Ascending aorta (tissue), 2 donors: ENCODE results near the gene CTDSPL. TPM values are rescaled to one million over a fixed set of nuclear protein-coding genes. Genes with fewer than 3 reads are reported as not detected.
A peak's percentile ranks its signal among the peaks of the same experiment; 100 is the strongest.

Experiments used
- DNase-seq, 2 donors: peaks; one replicate each; pipeline ENCODE4 v3.0.0-alpha.2; 2019; ENCODE audit warnings: low spot score in 2 of 2
- H3K27ac ChIP-seq, 2 donors: fragments of 200-600 bp; sonication (generic); one replicate each; pipeline ENCODE4 v1.5.1; 2016 to 2017; ENCODE audit warnings: mild to moderate bottlenecking in 1 of 2
- H3K27me3 ChIP-seq: fragments of 200-600 bp; sonication (generic); one replicate; pipeline ENCODE4 v1.5.1; 2017
- H3K36me3 ChIP-seq, 2 donors: fragments of 200-600 bp; sonication (generic); one replicate each; pipeline ENCODE4 v1.5.1; 2016
- H3K4me1 ChIP-seq, 2 donors: fragments of 200-600 bp; sonication (generic); one replicate each; pipeline ENCODE4 v1.5.1; 2016 to 2017; ENCODE audit warnings: mild to moderate bottlenecking in 1 of 2
- H3K4me3 ChIP-seq, 2 donors: fragments of 200-600 bp; sonication (generic); one replicate each; pipeline ENCODE4 v1.5.1; 2016 to 2017; ENCODE audit warnings: mild to moderate bottlenecking in 1 of 2
- H3K9me3 ChIP-seq, 2 donors: fragments of 200-600 bp; sonication (generic); one replicate each; pipeline ENCODE4 v1.5.1; 2016
- CTCF ChIP-seq, 3 experiments: fragments of 200-600 bp in 2 of 3; fragments of 450-650 bp in 1 of 3; sonication (generic) in 2 of 3; IDR thresholded peaks; one replicate each; pipeline ENCODE4 v1.5.1; 2016 to 2019; ENCODE audit warnings: antibody characterized with exemption in 3 of 3, mild to moderate bottlenecking in 1 of 3, moderate library complexity in 1 of 3
- intact Hi-C: fragments of 100-400 bp; cut with DNase I; formaldehyde crosslinking; loops from one replicate; pipeline ENCODE4 v1.15.1; 2023
- total RNA-seq: library from RNA; depleted of rRNA; stranded (reverse); fragments of >200 nt; gene quantifications from one replicate; pipeline ENCODE4 v1.1.0, GENCODE V29; 2016

The CTDSPL gene
- total RNA-seq, 1 donor from 2014 or later: 80.9 TPM

- Histone ChIP-seq H3K27ac (peak overlapping the region in 1 of 2 donors; percentile 76), H3K36me3 (peaks cover 0 to 4% of the 10 kb centered on the region in 2 donors), H3K4me3 (no peak overlapping the region), H3K27me3 (no peaks in the 10 kb centered on the region), H3K9me3 (no peaks in the 10 kb centered on the region), H3K4me1 (peaks cover 9 to 31% of the 10 kb centered on the region in 2 donors)
- no peak for DNase-seq
- intact Hi-C loops: loop anchor here (5.0 kb wide), 1 partner anchor 50 kb away; no protein-coding TSS in a partner anchor
- no peak for TF ChIP-seq CTCF (IDR thresholded peaks at IDR 0.05)
Measured at GRCh38 chr3:37907371-37907770, 45.7 kb downstream of the CTDSPL start.

DNA sequence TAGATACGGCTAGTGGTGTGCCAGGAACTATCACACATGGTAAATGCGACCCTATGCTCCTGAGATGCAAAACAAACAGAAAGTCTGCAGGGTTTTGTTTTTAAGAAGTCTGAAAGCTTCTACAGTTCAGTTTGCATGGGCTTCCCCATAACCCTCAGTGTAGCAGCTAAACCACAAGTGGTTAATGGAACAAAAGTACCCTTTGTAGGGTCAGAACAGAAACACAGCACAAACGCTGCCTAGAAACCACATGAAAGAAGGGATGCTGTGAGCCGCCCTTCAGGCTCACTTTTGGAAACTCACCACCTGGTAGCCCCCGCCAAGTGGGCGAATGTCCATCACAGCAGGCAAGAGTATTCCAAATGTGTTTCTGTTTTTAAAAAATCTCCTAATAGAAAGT is 46.2 kb downstream of the CTDSPL start:
- no peaks in the 10 kb centered on the region for H3K9me3 ChIP-seq
- no peaks in the 10 kb centered on the region for H3K27me3 ChIP-seq
- no peak overlapping the region for H3K4me3 ChIP-seq
- DNase-seq: no peak
- peaks cover 0 to 4% of the 10 kb centered on the region in 2 donors for H3K36me3 ChIP-seq
- no peak overlapping the region for H3K27ac ChIP-seq
- intact Hi-C loops: loop anchor here (5.0 kb wide), 1 partner anchor 49 kb away; no protein-coding TSS in a partner anchor
- TF ChIP-seq CTCF (IDR thresholded peaks at IDR 0.05): no peak
- peaks cover 9 to 31% of the 10 kb centered on the region in 2 donors for H3K4me1 ChIP-seq

DNA sequence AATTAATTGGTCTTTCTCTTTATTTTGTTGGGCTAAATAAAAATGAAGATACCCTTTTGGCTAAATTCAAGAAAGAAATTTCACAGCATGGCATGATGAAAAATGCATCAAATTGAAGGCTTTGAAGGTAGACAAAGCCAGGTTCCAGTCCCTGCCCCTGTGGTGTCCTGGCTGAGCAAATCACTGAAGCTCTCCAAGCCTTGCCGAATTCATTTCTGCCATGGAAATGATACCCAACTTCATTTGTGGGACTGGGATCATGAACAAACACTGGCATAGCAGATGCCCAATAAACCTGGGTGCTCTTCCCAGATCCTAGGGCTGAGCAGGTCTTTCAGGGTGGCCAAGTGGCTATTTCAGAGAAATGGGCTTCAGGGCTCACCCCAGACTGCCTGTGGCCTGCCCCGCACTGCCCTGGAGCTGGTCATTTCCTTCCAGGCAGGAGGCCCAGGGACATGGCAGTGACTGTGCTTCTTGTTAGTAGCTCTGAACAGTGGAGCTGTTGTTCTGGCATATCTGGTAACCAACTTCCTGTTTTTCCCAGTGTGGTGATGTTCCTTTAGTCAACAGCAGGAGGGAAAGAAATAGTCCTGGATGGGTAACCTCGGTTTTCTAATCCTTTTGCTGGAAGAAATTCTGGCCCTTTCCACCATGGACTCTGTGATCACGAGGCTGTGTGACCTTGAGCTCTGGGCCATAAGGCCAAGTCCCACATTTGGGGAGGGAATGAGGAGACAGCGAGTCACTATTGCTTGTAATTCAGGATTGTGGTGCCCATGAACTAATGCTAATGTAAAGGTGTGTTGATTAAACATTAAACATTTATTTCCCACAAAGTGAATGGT is 47.6 kb downstream of the CTDSPL start:
- no peak for TF ChIP-seq CTCF (IDR thresholded peaks at IDR 0.05)
- no peak for DNase-seq
- peaks cover 0 to 4% of the 10 kb centered on the region in 2 donors for H3K36me3 ChIP-seq
- no peak overlapping the region for H3K27ac ChIP-seq
- H3K4me3 ChIP-seq: no peak overlapping the region
- no peaks in the 10 kb centered on the region for H3K27me3 ChIP-seq
- peaks cover 9 to 28% of the 10 kb centered on the region in 2 donors for H3K4me1 ChIP-seq
- intact Hi-C loops: loop anchor here (5.0 kb wide), 1 partner anchor 48 kb away; no protein-coding TSS in a partner anchor
- no peaks in the 10 kb centered on the region for H3K9me3 ChIP-seq

DNA sequence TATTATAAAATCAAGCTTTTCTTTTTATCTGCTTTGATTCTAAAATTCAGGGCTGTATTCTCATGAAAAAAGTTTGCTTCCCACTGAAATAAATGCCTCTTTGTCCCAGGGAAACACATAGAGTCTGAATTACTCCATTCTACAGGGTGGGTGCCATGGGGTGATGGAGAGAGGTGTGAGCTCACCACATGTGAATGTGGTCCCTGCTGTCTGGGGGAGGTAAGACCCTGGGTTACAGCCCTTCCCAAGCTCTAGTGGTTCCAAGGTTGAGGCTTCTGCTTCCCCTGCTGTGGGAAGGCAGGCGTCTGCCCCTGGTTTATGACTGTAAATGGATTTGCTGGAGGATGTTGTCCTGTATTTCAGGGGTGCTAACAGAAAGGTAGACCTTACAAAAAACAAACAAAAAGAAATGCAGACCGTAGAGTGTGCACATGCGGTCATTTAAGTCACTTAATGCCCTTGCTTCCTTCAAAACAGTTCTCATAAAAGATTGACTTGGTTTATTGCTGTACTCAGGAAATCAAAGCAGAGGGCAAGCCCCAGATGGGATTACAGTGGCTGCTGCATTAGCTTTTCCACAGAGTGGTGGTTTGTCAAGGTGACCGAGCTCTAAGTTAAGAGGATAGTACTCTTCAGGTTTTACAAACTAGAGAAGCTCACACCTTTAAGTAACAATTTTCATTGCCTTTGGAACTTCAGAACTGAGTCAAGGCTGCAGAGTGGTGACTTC is 49.2 kb downstream of the CTDSPL start:
- H3K4me1 ChIP-seq: peaks cover 4 to 14% of the 10 kb centered on the region in 2 donors
- no peak overlapping the region for H3K27ac ChIP-seq
- H3K9me3 ChIP-seq: no peaks in the 10 kb centered on the region
- no peak for TF ChIP-seq CTCF (IDR thresholded peaks at IDR 0.05)
- peaks cover 0 to 4% of the 10 kb centered on the region in 2 donors for H3K36me3 ChIP-seq
- no peaks in the 10 kb centered on the region for H3K27me3 ChIP-seq
- DNase-seq: no peak
- no peak overlapping the region for H3K4me3 ChIP-seq
- intact Hi-C loops: no loop called here

DNA sequence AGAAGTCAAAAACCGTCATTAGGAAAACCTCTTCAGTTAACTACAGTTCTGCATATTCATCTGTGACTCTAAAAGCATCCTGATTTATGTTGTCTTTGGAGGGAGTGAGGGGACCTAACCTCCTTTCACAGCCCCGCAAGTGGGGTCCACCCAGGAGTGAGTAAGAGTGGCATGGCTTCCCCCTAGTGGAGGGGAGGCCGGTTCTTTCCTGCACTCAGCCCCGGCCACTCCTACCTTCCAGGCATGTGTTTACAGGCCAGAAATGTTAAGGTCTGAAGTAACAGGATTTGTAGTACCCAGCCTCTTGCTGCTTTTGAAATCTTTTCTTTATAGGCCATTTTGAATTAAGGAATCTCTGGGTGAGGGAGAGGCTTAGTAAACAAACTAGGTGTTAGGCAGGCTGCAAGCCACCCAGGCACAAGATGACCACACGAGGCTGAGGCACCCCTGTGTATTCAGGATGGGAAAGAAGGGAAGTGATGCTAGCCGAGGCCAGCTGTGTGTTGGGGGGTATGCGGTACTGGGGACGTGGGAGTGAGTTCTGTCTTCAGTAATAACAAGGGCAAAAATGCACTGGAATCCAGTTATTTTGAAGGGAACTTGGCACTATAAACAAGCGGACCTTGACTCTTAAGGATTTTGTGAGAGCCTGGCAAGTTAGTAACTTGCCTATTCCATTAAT is 50.5 kb downstream of the CTDSPL start:
- Histone ChIP-seq H3K27me3 (no peaks in the 10 kb centered on the region), H3K27ac (no peak overlapping the region), H3K4me3 (no peak overlapping the region), H3K36me3 (peaks cover 0 to 4% of the 10 kb centered on the region in 2 donors), H3K9me3 (no peaks in the 10 kb centered on the region), H3K4me1 (peaks cover 0 to under 1% of the 10 kb centered on the region in 2 donors)
- no peak for DNase-seq
- TF ChIP-seq CTCF (IDR thresholded peaks at IDR 0.05): no peak
- intact Hi-C loops: no loop called here
